NCI-H128 (cell line): Measurements from ENCODE around the gene CRTC2.

ENCODE experiments used
- DNase-seq: peaks from one replicate; lab custom pipeline; 2025; ENCODE audit not compliant: unreplicated experiment; lab: John Stamatoyannopoulos, UW

The CRTC2 gene

DNA sequence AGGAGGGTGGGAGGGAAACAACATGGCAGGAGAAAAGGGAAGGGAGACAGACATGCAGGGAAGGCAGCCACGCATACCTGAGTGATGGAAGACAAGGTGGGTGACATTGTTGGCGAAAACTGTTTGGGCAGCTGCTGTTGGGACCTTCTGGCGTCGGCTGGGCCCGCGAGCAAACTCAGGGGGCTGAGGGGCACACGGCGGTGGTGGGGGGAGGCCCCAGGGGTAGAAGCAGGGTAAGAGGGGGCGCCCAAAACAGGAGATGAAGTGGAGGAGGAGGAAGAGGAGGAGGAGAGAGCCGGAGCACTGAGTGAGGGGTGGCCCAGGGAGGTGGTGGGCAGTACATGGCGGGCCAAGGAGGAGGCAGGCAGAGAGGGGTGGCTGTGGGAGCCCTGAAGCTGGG, 7.2 kb downstream of the CRTC2 start:
- no peak for DNase-seq

GRCh38 chr1:153946622-153947241, 11.7 kb downstream of the CRTC2 start, which contains the start of gene DENND4B:
Gene DENND4B, minus strand, starts transcription at chr1:153946718. Its CDS starts 2,344 bp downstream, at chr1:153944374.
- DNase-seq = peak; percentile 63

DNA sequence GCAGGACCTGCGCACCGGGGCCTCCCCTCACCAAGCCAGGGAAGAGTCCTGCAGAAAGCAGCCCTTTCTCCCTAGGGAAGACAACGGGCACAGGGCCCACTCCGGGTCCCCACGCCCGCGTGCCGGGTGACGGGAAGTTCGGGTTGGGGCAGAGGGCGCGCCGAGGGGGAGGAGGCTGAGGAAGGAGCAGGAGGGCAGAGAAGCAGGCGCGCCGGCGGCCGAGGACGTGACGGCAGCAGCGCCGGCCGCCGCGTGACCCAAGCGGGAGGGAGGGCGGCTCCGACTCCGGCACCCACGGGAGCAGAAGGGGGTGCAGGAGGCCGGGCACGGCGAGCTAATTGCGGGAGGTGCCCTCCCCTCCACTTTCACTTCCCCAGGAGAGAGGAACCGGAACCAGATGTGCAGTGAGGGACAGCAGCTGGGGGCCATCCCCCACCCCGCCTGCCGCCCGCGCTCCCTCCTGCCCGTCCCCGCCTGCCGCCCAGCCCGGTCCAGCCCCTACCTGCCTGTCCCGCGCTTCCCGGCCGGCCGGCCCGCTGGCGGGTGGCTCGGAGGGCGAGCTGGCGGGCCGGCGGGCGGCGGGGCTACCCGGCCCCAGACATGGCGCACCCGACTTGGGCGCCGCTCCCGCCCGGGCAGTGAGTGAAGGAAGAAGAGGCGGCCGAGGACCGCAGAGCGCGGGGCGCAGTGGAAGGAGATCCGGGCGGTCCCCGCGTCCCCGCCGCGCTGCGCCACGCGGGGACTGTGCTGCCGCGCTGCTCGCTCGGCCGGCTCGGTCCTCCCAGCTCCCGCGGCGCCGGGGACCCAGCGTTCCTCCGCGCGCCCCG, 12.4 kb downstream of the CRTC2 start:
- no peak for DNase-seq

DNA sequence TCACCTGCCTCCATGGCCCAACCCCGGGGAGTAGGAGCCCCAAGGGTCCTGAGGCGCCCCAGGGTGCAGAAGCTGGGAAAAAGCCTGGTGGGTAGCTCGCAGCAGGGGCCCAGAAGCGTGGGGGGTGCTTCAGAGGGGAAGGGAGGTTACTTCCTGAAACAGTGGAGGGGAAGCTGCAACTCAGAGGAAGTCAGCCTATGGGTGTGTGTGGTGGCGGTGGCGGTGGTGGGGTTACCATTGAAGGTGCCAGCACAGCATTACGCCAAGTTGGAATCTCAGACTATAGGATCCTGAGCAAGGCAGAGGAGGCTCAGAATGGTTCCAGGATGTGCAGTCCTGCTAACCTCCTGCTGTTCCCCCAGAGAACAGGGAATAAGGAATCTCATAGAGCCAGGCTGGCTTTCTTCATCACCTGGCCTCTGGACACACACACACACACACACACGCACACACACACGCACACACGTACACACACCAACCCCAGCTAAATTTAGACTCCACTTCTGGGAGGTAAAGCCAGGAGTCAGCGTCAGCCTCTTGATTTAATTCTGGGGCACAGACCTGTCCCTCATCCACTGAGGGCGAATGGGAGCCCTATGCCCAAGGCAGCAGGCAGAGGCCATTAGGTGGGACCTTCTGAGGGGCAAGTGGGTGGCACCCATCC, 13.1 kb downstream of the CRTC2 start:
- DNase-seq = no peak

DNA sequence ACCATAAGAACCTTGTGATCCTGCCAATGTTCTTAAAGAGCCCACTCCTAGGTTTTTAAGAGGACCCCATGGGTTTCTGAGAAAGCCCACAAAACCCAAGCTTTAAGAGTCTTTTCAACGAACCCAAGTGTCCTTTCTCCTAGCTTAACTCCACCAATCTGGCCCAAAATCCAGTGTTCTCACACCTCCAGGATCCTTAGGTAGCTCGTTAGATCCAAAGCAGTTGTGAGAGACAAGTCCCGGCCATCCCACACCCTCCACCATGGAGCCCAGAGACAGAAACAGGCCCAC, 13.6 kb downstream of the CRTC2 start:
- DNase-seq = no peak

DNA sequence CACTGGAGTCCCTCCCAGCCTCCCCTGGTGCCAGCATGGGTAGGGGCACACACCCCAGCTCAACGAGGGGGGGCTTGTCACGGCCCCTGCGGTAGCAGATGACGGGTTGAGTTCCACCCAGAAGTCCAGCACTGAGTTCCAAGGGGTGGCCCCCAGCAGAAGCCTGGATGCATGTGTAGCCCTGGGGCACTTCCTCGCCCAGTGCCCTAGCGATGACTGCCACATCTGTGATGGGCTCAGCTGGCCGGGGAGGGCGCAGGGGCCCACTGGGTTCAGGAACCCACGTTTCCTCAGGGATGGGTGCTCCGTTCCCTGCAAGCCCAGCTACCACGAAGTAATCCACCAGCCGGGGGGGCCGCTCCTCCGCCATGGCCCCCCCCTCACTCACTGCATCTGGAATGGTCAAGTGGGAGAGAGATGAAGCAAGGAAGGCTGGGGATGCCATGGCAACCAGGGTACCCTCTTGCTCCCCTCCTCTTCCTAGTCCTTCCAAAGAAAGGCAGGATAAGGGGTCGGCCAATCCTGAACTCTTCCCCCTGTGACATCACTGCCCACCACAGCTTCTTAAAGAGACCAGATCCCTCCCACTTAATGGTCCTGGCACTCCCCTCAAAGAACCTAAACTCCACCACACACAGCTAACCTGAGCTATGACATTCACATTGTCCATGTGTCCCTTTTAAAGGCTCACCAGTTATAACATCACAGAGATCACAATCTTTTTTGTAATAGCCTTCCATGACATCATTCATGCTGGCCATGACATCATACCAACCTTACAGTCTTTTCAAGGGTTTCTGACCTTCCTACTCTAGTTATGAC, 14.2 kb downstream of the CRTC2 start:
- no peak for DNase-seq

DNA sequence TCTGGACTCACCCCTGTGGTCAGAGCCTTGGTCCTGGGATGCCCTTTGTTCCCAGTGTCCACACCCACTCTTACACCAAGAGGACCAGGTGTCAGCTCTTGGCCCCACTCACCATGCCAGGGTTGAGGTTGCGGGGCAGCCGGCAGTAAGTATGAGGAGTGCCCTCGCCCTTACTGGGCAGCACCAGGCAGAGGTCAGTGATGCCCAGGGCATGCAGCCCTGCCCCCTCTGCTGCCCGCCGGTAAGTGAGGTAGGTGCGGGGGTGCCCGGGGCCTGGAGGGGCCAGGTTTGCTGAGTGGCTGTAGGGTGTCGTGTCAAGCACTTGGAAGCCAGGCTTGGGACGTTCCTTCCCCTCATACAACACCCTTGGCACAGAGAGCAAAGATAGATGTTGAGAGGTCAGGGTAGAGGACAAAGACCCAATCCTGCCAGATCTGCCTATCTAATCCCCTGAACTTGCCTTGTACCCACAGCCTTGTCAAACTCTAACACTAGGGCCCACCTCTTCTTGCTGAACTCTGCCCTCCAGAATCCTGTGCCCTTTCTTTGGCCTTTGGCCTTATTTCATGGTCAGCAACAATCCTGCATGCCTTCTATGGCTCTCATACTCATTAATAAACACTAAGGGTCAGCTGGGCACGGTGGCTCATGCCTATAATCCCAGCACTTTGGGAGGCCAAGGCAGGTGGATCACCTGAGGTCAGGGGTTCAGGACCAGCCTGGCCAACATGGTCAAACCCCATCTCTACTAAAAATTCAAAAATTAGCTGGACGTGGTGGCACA, 15.5 kb downstream of the CRTC2 start:
- DNase-seq = no peak

DNA sequence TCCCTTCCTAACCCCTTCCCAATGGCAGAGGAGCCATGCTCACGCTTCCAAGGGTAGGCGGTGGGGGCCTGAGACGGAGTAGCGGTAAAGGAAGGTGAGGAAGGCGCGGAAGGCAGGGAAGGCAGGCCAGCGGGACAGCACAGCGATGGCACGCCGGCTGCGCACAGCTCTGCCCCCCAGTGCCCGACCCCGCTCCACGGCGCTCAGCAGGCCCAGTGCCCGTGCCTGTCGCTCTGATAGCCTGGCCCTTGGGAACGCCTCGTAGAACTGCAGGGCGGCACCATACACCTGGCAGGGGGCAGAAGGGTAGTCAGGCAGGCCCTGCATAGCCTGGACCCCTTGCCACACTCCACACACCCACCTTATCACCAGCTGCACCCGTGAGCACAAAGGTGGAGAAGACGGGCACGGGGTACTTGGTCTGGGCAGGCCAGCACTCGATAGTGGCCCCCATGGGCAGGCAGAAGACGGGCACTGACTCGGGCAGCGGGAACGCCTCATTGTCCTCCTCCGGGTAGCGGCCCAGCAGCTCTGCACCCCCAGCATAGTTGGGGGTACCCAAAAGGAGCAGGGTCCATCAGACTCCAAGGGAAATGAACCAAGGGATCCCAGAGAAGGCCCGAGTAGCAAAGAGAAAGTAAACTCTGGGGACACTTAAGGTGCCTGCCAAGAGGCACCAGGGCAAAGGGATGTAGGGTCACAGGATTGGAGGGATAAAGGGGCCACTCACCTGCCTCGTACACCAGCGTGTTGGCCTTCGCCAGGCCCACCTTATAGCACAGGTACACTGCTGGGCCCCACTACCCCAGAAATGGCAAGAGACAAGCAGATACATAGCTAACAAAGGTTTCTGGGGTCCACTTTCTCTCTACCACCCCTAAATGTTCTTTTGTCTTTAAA, 16.3 kb downstream of the CRTC2 start:
- DNase-seq = no peak

GRCh38 chr1:153940756-153941155, 17.7 kb downstream of the CRTC2 start:
- no peak for DNase-seq

- no peak for DNase-seq
These were observed 18.9 kb downstream of the CRTC2 start for GRCh38 chr1:153939476-153939875.

- no peak for DNase-seq
These were observed 19.4 kb downstream of the CRTC2 start for GRCh38 chr1:153938996-153939395.

GRCh38 chr1:153937331-153937730, 21.1 kb downstream of the CRTC2 start:
- no peak for DNase-seq

- no peak for DNase-seq
These were observed 22.2 kb downstream of the CRTC2 start for GRCh38 chr1:153936011-153936802.

DNA sequence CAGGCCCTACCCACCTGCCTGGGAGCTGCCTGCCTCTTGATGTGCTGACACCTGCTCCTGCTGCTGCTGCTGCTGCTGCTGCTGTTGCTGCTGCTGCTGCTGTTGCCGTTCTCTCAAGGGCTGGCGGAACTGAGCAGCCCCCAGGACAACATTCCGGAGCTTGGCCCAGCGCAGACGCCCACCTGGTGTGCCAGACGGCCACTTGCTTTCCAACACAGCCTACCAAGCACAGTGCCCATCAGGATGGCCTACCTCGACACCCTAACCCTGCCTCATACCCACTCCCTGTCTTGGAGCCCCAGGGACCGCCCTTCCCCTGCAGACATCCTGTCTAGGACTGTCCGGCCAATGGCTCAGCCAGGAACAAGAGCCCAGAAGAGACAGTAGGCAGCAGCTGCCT, 23.7 kb downstream of the CRTC2 start:
- DNase-seq = no peak

- no peak for DNase-seq
These were observed 24.5 kb downstream of the CRTC2 start for GRCh38 chr1:153933955-153934354.

DNA sequence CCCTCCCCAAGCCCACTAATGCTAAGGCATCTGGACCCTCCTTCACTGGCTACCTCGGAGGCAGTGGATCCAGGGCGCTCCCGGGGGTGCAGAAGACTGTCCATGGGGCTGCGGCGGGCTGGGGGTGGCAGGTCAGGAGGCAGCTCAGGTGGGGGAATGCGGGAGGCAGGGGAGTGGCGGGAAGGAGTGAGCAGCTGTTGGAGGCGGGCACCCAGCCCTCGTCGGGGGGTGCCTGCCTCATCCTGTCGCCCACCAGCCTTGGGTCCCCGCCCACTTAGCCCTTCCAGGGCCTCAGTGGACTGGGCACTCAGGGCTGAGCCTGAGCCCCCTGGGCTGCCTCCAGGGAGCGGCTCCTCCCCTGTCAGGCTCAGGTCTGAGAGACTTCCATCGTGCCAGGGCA, 25.0 kb downstream of the CRTC2 start:
- DNase-seq = no peak

GRCh38 chr1:153932156-153933131, 26.0 kb downstream of the CRTC2 start:
- no peak for DNase-seq
